ENCODE data around the gene PCDHGB4.
"Not testable (repeated sequence)": the region's sequence is repeated elsewhere in the genome, so short reads cannot be mapped to it uniquely, and the experiment has no call there.

Gene PCDHGB4

DNA sequence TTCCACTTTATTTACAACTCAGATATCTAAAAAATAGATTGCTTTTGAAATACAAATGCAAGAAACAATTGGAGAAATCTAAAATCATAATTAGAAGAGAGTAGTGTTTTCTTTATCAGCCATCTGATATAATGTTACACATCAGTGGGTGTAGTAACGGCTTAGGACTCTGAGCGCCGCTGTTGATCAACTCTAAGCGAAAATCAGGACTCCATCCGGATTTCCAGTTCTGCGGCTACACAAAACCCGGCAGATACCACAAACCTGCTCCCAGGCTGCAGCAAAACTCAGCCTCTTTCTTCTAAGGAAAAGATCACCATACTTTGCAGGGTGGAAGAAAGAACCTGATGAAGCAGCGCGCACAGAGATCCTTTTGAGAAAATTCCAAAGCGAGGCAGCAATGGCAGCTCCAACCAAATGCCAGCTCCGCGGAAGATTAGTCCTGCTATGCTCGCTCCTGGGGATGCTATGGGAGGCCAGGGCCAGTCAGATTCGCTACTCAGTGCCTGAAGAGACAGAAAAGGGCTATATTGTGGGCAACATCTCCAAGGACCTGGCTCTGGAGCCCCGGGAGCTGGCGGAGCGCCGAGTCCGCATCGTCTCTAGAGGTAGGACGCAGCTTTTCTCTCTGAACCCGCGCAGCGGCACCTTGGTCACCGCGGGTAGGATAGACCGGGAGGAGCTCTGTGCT is 15.2 kb downstream of the PCDHGB4 start, which contains the start of gene PCDHGA9:
PCDHGA9 (plus strand) TSS at position 226 of the 691 bp plus-strand sequence; CDS start at position 401, 175 bp downstream.
- no peak for DNase-seq

DNA sequence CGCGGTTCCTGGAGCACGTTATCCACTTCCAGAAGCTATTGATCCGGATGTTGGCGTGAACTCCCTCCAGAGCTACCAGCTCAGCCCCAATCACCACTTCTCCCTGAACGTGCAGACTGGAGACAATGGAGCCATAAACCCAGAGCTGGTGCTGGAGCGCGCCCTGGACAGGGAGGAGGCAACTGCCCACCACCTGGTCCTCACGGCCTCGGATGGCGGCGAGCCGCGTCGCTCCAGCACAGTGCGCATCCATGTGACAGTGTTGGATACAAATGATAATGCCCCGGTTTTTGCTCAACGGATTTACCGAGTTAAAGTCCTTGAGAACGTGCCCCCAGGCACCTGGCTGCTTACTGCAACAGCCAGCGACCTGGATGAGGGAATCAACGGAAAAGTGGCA is 15.9 kb downstream of the PCDHGB4 start:
- DNase-seq, result no peak

DNA sequence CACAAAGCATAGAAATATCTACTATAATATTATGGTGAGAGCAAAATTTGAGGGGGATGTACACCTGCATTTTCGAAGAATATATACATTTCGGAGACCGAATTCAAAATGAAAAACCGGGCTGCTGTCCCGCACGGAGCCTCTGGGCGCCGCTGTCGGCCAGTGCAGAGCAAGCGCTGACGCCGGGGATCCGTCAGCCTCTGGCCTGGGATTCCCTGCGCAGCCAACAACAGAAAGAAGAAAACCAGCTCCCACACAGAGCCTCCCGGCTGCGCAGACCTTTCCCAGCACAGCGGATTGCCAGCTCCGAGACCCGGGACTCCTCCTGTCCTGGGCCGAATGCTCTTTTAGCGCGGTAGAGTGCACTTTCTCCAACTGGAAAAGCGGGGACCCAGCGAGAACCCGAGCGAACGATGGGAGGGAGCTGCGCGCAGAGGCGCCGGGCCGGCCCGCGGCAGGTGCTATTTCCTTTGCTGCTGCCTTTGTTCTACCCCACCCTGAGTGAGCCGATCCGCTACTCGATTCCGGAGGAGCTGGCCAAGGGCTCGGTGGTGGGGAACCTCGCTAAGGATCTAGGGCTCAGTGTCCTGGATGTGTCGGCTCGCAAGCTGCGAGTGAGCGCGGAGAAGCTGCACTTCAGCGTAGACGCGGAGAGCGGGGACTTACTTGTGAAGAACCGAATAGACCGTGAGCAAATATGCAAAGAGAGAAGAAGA is 20.4 kb downstream of the PCDHGB4 start, which contains the start of gene PCDHGB6:
PCDHGB6 (plus strand) TSS at position 232 of the 716 bp plus-strand sequence; CDS start at position 414, 182 bp downstream.
- DNase-seq, result not testable (repeated sequence)

DNA sequence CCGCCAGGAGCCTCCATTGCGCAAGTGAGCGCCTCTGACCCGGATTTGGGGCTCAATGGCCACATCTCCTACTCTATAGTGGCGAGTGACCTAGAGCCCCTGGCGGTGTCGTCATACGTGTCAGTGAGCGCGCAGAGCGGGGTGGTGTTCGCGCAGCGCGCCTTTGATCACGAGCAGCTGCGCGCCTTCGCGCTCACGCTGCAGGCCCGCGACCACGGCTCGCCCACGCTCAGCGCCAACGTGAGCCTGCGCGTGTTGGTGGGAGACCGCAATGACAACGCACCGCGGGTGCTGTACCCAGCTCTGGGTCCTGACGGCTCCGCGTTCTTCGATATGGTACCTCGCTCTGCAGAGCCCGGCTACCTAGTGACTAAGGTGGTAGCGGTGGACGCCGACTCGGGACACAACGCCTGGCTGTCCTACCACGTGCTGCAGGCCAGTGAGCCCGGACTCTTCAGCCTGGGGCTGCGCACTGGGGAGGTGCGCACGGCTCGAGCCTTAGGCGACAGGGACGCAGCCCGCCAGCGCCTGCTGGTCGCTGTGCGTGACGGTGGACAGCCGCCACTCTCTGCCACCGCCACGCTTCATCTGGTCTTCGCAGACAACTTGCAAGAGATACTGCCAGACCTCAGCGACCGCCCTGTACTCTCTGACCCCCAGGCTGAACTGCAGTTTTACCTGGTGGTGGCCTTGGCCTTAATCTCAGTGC is 22.3 kb downstream of the PCDHGB4 start:
- DNase-seq, result no peak

DNA sequence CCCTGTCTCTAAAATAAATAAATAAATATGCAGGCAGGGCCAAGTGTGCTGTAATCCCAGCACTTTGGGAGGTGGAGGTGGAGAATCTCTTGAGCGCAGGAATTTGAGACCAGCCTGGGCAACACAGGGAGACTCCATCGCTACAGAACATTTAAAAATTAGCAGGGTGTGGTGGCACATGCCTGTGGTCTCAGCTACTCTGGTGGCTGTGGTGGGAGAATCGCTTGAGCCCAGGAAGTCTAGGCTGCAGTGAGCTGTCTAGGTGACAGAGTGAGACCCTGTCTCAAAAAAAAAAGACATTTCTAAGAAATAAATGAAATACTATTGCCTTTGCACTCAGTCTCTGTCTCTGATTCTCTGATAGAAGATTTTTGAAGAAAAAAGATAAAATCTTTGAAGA is 24.1 kb downstream of the PCDHGB4 start:
- no peak for DNase-seq

DNA sequence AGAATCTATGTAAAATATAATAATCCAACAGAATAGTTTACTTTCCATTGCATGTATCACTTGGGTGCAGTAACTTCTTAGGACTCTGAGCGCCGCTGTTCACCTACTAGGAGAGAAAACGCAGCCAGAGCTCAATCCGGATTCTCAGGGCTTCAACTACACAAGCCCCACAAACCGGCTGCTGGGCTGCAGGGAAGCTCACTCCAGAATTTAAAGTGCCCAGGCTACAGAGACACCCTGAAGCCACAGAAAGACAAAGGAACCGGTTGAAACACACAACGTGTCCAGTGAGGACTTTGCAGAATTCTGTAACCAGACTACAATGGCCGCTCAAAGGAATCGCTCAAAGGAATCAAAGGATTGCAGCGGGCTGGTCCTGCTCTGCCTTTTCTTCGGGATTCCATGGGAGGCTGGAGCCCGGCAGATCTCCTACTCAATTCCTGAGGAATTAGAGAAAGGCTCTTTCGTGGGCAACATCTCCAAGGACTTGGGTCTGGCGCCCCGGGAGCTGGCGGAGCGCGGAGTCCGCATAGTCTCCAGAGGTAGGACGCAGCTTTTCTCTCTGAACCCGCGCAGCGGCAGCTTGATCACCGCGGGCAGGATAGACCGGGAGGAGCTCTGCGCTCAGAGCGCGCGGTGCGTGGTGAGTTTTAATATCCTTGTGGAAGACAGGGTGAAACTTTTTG is 25.5 kb downstream of the PCDHGB4 start, which contains the start of gene PCDHGA10:
PCDHGA10 (plus strand) TSS at position 134 of the 686 bp plus-strand sequence; CDS start at position 323, 189 bp downstream.
- no peak for DNase-seq

DNA sequence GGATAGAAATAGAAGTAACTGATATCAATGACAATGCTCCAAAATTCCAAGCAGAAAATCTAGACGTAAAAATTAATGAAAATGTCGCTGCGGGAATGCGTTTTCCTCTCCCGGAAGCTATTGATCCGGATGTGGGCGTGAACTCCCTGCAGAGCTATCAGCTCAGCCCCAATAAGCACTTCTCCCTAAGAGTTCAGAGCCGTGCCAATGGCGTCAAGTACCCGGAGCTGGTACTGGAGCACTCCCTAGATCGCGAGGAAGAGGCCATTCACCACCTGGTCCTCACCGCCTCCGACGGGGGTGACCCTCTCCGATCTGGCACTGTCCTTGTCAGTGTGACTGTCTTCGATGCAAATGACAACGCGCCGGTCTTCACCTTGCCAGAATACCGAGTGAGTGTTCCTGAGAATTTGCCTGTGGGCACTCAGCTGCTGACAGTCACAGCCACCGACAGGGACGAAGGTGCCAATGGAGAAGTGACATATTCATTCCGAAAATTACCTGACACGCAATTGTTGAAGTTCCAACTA is 26.1 kb downstream of the PCDHGB4 start:
- no peak for DNase-seq

DNA sequence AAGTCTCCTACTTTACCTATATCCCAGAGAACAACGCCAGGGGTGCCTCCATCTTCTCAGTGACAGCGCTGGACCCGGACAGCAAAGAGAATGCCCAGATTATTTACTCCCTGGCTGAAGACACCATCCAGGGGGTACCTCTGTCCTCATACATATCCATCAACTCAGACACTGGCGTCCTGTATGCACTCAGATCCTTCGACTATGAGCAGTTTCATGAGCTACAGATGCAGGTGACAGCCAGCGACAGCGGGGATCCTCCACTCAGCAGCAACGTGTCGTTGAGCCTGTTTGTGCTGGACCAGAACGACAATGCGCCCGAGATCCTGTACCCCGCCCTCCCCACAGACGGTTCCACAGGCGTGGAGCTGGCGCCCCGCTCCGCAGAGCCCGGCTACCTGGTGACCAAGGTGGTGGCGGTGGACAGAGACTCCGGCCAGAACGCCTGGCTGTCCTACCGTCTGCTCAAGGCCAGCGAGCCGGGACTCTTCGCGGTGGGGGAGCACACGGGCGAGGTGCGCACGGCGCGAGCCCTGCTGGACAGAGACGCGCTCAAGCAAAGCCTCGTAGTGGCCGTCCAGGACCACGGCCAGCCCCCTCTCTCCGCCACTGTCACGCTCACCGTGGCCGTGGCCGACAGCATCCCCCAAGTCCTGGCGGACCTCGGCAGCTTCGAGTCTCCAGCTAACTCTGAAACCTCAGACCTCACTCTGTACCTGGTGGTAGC is 27.2 kb downstream of the PCDHGB4 start:
- DNase-seq, result not testable (repeated sequence)

DNA sequence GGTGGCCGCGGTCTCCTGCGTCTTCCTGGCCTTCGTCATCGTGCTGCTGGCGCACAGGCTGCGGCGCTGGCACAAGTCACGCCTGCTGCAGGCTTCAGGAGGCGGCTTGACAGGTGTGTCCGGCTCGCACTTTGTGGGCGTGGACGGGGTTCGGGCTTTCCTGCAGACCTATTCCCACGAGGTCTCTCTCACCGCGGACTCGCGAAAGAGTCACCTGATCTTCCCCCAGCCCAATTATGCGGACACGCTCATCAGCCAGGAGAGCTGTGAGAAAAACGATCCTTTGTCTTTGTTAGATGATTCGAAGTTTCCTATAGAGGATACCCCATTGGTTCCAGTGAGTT is 27.7 kb downstream of the PCDHGB4 start:
- DNase-seq, result not testable (repeated sequence)

DNA sequence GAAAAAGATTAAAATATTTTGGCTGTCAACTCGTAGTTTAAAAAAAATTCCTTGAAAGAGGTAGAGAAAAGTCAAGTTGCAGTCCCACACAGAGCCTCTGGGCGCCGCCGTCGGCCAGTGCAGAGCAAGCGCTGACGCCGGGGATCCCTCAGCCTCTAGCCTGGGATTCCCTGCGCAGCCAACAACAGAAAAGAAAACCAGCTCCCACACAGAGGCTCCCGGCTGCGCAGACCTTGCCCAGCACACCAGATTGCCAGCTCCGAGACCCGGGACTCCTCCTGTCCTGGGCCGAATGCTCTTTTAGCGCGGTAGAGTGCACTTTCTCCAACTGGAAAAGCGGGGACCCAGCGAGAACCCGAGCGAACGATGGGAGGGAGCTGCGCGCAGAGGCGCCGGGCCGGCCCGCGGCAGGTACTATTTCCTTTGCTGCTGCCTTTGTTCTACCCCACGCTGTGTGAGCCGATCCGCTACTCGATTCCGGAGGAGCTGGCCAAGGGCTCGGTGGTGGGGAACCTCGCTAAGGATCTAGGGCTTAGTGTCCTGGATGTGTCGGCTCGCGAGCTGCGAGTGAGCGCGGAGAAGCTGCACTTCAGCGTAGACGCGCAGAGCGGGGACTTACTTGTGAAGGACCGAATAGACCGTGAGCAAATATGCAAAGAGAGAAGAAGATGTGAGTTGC is 30.1 kb downstream of the PCDHGB4 start, which contains the start of gene PCDHGB7:
PCDHGB7 (plus strand) TSS at position 184 of the 679 bp plus-strand sequence; CDS start at position 367, 183 bp downstream.
- peak; percentile 26 for DNase-seq

DNA sequence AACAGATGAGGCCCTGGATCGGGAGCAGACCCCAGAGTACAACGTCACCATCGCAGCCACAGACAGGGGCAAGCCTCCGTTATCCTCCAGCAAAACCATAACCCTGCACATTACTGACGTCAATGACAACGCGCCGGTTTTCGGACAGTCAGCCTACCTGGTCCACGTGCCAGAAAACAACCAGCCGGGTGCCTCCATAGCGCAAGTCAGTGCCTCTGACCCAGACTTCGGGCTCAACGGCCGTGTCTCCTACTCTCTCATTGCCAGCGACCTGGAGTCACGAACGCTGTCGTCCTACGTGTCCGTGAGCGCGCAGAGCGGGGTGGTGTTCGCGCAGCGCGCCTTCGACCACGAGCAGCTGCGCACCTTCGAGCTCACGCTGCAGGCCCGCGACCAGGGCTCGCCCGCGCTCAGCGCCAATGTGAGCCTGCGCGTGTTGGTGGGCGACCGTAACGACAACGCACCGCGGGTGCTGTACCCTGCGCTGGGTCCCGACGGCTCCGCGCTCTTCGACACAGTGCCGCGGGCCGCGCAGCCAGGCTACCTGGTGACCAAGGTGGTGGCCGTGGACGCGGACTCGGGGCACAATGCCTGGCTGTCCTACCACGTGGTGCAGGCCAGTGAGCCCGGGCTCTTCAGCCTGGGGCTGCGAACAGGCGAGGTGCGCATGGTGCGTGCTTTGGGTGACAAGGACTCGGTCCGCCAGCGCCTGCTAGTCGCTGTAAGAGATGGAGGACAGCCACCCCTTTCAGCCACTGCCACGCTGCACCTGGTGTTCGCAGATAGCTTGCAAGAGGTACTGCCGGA is 31.8 kb downstream of the PCDHGB4 start:
- DNase-seq, result no peak

DNA sequence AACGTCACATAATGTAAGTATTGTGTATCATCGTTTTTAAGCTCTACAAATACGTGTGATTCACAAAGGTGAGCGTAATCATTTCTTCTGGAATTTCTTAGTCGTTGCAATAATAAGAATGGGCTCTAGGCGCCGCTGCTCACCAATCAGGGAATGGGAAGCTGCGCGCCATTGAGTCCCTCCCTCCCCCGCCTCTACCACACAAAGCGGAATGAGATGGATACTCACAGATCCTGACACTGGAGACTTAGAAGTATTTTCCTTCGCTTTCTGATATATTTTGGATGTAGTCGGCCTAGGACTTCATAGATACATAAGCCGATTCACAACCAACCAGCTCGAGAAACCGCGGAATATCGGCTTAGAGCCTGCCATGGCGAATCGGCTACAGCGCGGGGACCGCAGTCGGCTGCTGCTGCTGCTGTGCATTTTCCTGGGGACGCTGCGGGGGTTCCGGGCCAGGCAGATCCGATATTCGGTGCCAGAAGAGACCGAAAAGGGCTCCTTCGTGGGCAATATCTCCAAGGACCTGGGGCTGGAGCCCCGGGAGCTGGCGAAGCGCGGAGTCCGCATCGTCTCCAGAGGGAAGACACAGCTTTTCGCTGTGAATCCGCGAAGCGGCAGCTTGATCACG is 33.5 kb downstream of the PCDHGB4 start, which contains the start of gene PCDHGA11:
PCDHGA11 (plus strand) TSS at position 197 of the 634 bp plus-strand sequence; CDS start at position 374, 177 bp downstream.
- no peak for DNase-seq

DNA sequence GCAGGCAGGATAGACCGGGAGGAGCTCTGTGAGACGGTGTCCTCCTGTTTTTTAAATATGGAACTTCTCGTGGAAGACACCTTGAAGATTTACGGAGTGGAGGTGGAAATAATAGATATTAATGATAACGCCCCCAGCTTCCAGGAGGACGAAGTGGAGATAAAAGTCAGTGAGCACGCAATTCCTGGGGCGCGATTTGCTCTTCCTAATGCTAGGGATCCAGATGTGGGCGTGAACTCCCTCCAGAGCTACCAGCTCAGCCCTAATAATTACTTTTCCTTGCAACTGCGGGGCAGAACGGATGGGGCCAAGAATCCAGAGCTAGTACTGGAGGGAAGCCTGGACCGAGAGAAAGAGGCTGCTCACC is 34.0 kb downstream of the PCDHGB4 start:
- DNase-seq, result no peak

DNA sequence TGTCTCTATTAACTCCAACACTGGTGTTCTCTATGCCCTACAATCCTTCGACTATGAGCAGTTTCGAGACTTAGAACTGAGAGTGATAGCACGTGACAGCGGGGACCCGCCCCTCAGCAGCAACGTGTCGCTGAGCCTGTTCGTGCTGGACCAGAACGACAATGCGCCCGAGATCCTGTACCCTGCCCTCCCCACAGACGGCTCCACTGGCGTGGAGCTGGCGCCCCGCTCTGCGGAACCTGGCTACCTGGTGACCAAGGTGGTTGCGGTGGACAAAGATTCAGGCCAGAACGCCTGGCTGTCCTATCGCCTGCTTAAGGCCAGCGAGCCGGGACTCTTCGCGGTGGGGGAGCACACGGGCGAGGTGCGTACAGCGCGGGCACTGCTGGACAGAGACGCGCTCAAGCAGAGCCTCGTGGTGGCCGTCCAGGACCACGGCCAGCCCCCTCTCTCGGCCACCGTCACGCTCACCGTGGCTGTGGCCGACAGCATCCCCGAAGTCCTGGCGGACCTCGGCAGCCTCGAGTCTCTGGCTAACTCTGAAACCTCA is 35.3 kb downstream of the PCDHGB4 start:
- no peak for DNase-seq

DNA sequence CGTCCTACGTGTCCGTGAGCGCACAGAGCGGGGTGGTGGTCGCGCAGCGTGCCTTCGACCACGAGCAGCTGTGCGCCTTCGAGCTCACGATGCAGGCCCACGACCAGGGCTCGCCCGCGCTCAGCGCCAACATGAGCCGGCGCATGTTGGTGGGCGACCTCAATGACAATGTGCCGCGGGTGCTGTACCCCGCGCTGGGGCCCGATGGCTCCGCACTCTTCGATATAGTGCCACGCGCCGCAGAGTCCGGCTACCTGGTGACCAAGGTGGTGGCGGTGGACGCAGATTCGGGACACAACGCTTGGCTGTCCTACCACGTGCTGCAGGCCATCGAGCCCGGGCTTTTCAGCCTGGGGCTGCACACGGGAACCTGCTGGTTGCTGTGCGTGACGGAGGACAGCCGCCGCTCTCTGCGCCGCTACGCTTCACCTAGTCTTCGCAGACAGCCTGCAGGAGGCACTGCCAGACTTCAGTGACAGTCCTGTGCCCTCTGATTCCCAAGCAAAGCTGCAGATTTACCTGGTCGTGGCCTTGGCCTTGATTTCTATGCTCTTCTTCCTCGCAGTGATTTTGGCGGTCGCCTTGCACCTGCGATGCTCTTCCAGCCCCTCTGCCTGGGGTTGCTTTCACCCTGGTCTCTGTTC is 40.4 kb downstream of the PCDHGB4 start:
- DNase-seq, result no peak

DNA sequence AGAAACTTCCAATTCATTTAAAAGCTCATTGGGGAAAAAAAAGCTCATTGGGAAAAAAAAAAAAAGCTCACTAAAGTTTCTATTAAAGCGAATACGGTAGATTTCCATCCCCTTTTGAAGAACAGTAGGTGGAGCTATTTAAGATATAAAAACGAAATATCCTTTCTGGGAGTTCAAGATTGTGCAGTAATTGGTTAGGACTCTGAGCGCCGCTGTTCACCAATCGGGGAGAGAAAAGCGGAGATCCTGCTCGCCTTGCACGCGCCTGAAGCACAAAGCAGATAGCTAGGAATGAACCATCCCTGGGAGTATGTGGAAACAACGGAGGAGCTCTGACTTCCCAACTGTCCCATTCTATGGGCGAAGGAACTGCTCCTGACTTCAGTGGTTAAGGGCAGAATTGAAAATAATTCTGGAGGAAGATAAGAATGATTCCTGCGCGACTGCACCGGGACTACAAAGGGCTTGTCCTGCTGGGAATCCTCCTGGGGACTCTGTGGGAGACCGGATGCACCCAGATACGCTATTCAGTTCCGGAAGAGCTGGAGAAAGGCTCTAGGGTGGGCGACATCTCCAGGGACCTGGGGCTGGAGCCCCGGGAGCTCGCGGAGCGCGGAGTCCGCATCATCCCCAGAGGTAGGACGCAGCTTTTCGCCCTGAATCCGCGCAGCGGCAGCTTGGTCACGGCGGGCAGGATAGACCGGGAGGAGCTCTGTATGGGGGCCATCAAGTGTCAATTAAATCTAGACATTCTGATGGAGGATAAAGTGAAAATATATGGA is 43.0 kb downstream of the PCDHGB4 start, which contains the start of gene PCDHGA12:
PCDHGA12 (plus strand) TSS at position 176 of the 782 bp plus-strand sequence; CDS start at position 429, 253 bp downstream.
- DNase-seq, result no peak

DNA sequence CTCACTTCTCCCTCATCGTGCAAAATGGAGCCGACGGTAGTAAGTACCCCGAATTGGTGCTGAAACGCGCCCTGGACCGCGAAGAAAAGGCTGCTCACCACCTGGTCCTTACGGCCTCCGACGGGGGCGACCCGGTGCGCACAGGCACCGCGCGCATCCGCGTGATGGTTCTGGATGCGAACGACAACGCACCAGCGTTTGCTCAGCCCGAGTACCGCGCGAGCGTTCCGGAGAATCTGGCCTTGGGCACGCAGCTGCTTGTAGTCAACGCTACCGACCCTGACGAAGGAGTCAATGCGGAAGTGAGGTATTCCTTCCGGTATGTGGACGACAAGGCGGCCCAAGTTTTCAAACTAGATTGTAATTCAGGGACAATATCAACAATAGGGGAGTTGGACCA is 43.8 kb downstream of the PCDHGB4 start:
- DNase-seq, result no peak

DNA sequence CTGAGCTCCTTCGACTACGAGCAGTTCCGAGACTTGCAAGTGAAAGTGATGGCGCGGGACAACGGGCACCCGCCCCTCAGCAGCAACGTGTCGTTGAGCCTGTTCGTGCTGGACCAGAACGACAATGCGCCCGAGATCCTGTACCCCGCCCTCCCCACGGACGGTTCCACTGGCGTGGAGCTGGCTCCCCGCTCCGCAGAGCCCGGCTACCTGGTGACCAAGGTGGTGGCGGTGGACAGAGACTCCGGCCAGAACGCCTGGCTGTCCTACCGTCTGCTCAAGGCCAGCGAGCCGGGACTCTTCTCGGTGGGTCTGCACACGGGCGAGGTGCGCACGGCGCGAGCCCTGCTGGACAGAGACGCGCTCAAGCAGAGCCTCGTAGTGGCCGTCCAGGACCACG is 44.8 kb downstream of the PCDHGB4 start:
- not testable (repeated sequence) for DNase-seq
